GM12891 (cell line): ENCODE results near the gene CAVIN1.
A peak's percentile ranks its signal among the peaks of the same experiment; 100 is the strongest.
"Not testable (repeated sequence)": the region's sequence is repeated elsewhere in the genome, so short reads cannot be mapped to it uniquely, and the experiment has no call there.

Experiments
- DNase-seq: peaks from one replicate; pipeline ENCODE4 v3.0.0; 2011; ENCODE audit warnings: low spot score; ENCODE audit not compliant: insufficient read length
- FAIRE-seq: peaks from 2 replicates; lab custom pipeline; 2011; peaks lifted over from hg19 to GRCh38; lab: Jason Lieb, UNC
- PAX5 ChIP-seq: IDR thresholded peaks from 2 replicates; pipeline ENCODE4 v1.6.1; 2011; ENCODE audit warnings: low read length, moderate library complexity, mild to moderate bottlenecking; ENCODE audit not compliant: insufficient read depth, severe bottlenecking
- POLR2A ChIP-seq: IDR thresholded peaks from 2 replicates; pipeline ENCODE4 v1.6.1; 2011; ENCODE audit warnings: low read depth, low read length, control low read depth
- POLR2AphosphoS5 ChIP-seq: IDR thresholded peaks from 2 replicates; pipeline ENCODE4 v1.6.1; 2011; ENCODE audit warnings: low read depth, low read length, control low read depth
- POU2F2 ChIP-seq: IDR thresholded peaks from 2 replicates; pipeline ENCODE4 v1.6.1; 2011; ENCODE audit warnings: low read depth, mild to moderate bottlenecking, control low read depth, low read length, moderate library complexity
- SPI1 ChIP-seq: IDR thresholded peaks from 2 replicates; pipeline ENCODE4 v1.6.1; 2011; ENCODE audit warnings: low read depth, low read length, control low read depth
- TAF1 ChIP-seq: IDR thresholded peaks from 2 replicates; pipeline ENCODE4 v1.6.1; 2011; ENCODE audit warnings: low read depth, low read length, control low read depth

Gene CAVIN1

GRCh38 chr17:42365136-42365535, 57.9 kb downstream of the CAVIN1 start:
- DNase-seq (no peak), FAIRE-seq (no peak)
- TF ChIP-seq POU2F2 (no peak), PAX5 (no peak), POLR2AphosphoS5 (no peak), TAF1 (no peak), SPI1 (no peak), POLR2A (no peak)

GRCh38 chr17:42363767-42364585, 59.1 kb downstream of the CAVIN1 start:
- no peak for TF ChIP-seq POU2F2
- no peak for TF ChIP-seq POLR2AphosphoS5
- no peak for TF ChIP-seq SPI1
- TF ChIP-seq POLR2A: no peak
- no peak for TF ChIP-seq PAX5
- no peak for TF ChIP-seq TAF1
- FAIRE-seq (no peak), DNase-seq (no peak)

DNA sequence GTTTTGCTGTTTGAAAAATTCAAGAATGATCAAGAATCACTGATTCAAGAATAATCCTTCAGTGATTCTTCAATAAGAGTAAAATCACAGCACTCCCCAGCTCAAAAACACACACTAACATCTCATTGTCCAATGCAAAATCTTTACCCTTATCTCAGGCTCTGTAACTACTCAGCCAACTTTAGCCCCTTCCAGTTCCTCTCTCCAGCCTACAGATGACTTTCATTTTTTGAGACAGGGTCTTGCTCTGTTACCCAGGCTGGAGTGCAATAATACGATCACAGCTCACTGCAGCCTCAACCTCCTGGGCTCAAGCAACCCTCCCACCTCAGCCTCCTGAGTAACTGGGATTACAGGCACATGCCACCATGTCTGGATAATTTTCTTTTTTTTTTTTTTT, 59.8 kb downstream of the CAVIN1 start:
- DNase-seq: no peak
- FAIRE-seq: no peak
- TF ChIP-seq SPI1: peak; percentile 73
- no peak for TF ChIP-seq PAX5

- DNase-seq (no peak), FAIRE-seq (no peak)
- no peak for TF ChIP-seq POLR2AphosphoS5
- no peak for TF ChIP-seq POU2F2
- TF ChIP-seq POLR2A: no peak
- TF ChIP-seq SPI1: no peak
- no peak for TF ChIP-seq TAF1
- TF ChIP-seq PAX5: no peak
Observed at GRCh38 chr17:42362245-42362961, 60.7 kb downstream of the CAVIN1 start.

DNA sequence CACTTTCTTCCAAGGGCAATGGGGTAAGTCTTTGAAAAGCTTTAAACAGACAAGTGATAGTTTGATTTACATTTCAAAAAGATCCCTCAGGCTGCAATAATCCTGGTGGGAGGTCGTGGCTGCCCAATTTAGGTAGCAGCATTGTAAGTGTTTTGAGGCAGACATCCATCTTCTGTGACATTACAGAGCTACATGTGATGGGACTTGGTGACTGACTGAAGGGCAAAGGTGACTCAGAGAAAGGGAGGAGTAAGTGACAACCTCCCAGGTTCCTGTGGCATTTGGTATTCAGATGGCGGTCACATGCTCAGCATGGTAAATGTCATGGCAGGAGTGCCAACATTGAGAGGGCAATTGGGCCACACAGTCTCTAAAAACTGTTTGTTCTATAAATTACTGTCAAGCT, 61.3 kb downstream of the CAVIN1 start:
- TF ChIP-seq POLR2A: no peak
- no peak for TF ChIP-seq SPI1
- TF ChIP-seq POU2F2: no peak
- TF ChIP-seq PAX5: no peak
- no peak for TF ChIP-seq TAF1
- no peak for TF ChIP-seq POLR2AphosphoS5
- no peak for DNase-seq
- FAIRE-seq: no peak

- FAIRE-seq, DNase-seq: not testable (repeated sequence)
Observed at GRCh38 chr17:42360388-42360787, 62.7 kb downstream of the CAVIN1 start.

DNA sequence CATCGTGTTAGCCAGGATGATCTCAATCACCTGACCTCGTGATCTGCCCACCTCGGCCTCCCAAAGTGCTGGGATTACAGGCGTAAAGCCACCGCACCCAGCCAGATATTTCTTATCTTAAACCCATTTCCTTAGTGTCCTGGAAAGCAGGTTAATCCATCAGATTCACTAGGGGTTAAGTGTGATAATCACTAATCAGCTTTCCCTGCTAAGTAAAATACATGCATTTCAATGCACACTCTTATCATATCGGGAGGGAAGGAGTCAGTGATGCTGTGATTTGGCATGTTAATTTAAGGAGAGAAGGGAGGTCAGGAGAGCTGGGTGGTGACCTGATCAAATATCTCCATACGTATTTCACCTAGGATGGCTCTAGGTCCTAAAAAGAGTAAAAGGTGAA, 63.9 kb downstream of the CAVIN1 start:
- no peak for DNase-seq
- TF ChIP-seq TAF1 (no peak), POU2F2 (no peak), SPI1 (no peak), POLR2A (no peak), POLR2AphosphoS5 (no peak), PAX5 (no peak)
- no peak for FAIRE-seq

DNA sequence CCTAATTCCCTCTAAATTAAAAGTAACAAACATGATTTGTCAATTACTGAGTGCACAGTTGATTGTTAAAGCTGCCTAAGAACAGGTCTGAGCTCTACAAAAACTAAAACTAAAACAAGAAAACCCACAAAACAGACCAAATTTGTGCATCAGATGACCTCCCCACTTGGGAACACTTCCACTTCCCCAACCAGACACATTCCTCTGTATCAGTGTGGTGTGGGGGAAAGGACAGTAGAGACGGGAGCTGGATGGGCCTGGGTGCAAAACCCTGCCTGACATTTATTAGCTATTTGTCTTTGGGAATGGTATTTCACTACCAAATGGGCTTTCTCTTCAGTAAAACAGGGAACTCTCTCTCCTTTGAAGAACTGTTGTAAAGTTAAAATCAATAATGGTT, 64.6 kb downstream of the CAVIN1 start:
- no peak for FAIRE-seq
- TF ChIP-seq POLR2A: no peak
- no peak for TF ChIP-seq POU2F2
- no peak for TF ChIP-seq PAX5
- TF ChIP-seq SPI1: peak; percentile 77
- TF ChIP-seq TAF1: no peak

GRCh38 chr17:42354956-42355843, 67.9 kb downstream of the CAVIN1 start:
- no peak for DNase-seq
- TF ChIP-seq POU2F2: no peak
- TF ChIP-seq POLR2A: no peak
- no peak for TF ChIP-seq TAF1
- no peak for TF ChIP-seq SPI1
- no peak for TF ChIP-seq PAX5
- no peak for TF ChIP-seq POLR2AphosphoS5
- no peak for FAIRE-seq

More for the DNA sequence above, 64.6 kb downstream of the CAVIN1 start:
- no peak for DNase-seq
